ENCODE data around the gene ICAM2.

Gene ICAM2

DNA sequence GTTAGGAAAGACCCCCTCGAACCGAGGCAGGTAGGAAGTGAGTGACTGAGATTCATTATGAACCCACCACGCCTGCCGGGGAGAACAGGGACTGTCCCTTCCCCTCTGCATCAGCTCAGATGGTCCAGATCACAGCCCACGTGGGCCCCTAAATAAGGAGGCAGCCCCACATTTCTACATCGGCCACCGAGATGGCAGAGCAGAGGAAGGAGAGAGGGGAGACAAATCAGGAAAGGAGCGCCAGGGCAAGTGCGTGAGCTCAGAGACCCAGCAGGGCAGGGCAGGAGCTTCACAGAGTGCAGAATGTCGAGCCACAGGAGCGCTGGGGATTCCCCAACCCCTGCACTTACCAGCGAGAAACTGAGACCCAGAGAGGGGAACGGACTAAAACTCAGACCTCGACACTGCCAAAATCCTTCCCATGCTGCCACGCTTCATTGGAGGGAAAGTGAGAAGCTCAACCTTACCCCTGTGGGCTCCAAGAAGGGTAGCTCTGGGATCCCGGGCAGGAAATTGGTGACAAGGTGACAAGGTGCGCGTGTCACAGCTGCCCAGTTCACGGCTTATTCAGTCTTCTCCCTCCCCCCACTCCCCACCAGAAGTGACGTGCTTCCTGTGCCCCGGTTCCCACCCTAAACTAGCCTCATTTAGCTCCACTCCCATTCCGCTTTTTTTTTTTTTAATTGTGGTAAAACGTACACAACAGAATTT lies at the start of gene ICAM2:
Gene ICAM2 (minus strand): TSS at position 578 of the 711 bp plus-strand sequence. CDS start 13,942 bp downstream, outside the sequence.
- TF ChIP-seq, protein P1, sequence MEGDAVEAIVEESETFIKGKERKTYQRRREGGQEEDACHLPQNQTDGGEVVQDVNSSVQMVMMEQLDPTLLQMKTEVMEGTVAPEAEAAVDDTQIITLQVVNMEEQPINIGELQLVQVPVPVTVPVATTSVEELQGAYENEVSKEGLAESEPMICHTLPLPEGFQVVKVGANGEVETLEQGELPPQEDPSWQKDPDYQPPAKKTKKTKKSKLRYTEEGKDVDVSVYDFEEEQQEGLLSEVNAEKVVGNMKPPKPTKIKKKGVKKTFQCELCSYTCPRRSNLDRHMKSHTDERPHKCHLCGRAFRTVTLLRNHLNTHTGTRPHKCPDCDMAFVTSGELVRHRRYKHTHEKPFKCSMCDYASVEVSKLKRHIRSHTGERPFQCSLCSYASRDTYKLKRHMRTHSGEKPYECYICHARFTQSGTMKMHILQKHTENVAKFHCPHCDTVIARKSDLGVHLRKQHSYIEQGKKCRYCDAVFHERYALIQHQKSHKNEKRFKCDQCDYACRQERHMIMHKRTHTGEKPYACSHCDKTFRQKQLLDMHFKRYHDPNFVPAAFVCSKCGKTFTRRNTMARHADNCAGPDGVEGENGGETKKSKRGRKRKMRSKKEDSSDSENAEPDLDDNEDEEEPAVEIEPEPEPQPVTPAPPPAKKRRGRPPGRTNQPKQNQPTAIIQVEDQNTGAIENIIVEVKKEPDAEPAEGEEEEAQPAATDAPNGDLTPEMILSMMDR (IDR thresholded peaks at IDR 0.05): no peak

DNA sequence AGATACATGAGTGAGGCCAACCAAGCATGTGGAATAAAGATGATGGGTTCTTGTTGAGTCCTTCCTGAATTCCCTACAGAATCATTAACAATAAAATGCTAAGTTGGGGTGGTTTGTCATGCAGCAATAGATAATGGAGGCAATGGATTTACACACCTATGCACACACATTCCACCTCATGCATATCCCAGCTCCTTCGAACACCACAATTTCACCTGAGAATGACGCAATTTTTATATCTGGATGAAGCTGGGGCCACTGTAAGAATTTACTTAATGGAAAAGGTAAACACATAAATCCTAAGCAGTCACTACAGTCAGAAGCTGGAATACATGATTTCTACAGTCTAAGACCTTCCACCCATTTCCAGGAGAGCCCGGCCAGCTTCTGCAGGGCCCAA lies 49.8 kb upstream of the ICAM2 start:
- TF ChIP-seq, protein P1 (IDR thresholded peaks at IDR 0.05): no peak

DNA sequence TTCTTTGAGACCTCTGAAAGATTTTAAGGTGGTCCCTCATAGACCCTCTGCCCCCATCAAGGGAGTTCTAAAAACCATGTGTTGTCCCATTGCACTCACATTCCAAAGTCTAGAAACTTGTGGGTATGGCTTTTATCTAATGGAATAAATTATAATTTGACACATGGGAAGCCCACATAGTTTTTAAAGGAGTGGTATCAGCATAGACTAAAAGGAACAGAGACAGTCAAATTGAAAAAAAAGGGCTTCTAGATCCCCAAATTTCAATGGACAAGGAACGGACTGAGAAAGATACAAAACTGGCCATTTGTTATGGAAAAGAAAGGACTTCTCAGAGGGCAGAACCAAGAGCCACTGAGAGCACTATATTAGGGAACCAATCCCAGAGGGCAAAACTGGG lies 48.7 kb upstream of the ICAM2 start:
- TF ChIP-seq, protein P1 (IDR thresholded peaks at IDR 0.05): no peak

DNA sequence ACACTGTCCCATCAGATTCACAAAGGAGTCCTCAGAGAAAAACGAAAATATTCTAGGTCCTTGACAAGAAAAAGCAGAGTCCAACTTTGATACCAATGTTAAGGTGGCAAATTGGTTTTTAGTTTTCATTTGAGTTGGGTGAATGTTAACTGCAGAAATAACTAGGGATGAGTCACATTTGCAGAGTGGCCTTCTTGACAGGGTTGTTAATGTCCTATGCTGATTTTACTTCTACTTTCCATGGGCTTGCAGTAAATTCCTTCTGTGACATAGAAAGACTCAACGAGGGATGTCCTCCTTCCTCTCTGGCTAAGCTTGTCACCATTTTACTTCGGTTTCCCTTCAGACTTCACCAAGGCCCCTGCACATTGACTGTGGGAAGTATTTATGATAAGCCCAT lies 47.2 kb upstream of the ICAM2 start:
- TF ChIP-seq, protein P1 (IDR thresholded peaks at IDR 0.05): no peak

DNA sequence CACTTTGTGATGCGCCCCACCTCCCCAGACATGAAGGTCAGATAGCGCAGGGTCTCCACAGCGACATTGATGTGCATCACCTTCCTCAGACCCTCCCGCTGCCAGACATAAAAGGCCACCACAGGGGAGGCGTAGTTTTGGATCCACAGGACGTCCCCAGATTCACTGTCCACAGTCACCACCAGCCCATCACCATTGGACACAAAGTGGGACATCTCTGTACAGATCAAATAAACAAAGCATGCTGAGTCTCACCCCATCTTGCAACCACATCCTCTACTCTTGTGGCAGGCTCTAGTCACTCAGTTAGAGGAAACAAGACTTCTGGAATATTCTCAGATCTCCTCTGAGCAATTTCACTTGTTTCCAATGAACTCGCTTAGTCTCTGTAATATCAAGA lies 46.3 kb upstream of the ICAM2 start:
- TF ChIP-seq, protein P1 (IDR thresholded peaks at IDR 0.05): no peak

DNA sequence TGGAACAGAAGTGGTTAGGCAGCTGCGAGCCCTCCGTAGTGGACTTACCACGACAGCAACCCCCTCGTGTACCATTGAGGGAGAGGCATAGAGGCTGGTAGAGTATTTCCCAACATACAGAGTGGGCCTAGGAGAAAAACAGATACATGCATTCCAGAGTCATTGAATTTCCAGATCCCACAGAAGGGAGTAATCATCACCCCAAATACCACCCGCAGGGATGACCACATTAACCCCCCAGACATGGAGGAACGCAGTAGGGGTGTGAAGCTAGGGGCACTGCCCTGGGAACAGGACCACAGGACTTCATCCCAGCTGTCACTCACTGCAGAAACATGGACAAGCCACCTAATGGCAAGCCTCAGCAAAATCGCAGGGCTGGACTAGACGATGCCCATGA lies 44.7 kb upstream of the ICAM2 start:
- TF ChIP-seq, protein P1 (IDR thresholded peaks at IDR 0.05): no peak

DNA sequence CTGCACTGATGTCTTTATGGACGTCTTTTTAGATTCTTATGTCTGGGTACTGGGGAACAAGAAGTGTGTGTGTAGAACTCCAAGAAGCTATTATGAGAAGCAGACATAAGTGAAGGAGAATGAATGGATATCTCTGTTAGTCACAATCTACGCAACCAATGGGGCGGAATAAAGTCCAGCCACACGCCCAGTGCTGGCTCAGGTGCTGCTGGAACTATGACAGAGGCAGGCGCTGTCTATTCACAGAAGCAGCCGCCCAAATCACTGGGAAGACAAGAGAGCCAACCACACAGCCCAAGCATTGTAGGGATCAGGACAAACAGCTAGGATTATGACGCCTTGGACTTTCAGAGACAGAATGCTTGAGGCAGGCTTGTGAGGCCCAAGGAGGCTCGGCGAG lies 43.9 kb upstream of the ICAM2 start:
- TF ChIP-seq, protein P1 (IDR thresholded peaks at IDR 0.05): no peak
